ENCODE measurements around the gene CTNND2.

CTNND2 gene

GRCh38 chr5:11166923-11167322 is 737.3 kb downstream of the CTNND2 start:
- no peak for DNase-seq (ENCODE audit: low read depth)

- DNase-seq (ENCODE audit: low read depth) = no peak
These were observed 739.5 kb downstream of the CTNND2 start for GRCh38 chr5:11164531-11165294.

GRCh38 chr5:11157132-11157531 is 747.1 kb downstream of the CTNND2 start:
- DNase-seq (ENCODE audit: low read depth) = no peak

DNA sequence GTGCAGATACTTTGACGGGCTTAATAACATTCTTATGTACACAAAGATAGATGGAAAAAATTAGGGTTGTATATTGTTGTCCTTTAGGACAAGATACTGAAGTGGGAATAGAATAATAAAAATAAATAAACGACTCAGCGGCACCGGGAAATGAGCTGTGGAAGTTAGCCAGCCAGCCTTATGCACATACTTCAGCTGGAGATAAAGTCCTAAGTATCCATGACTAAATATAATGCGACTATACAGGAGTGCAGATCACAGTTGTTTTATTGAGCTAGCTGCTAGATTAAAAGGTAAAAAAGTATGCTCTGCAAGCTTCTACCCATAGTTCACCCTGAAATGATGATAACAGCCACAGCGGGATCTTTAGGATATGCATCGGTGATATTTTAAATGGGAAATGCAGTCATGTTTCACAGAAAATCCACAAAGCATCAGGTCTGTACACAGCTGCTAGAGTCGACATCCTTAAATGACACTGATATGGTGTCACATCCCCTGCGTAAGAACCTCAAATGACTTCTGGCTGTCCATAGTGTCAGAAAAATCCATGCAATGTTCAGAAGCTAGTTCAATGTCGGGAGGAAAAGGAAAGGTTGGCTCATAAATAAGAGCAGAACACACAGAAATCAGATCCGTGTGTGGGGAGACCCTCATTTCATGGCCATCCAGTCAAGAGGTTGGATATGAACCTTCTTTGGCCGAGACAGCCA is 750.4 kb downstream of the CTNND2 start:
- no peak for DNase-seq (ENCODE audit: low read depth)

GRCh38 chr5:11152368-11152767 is 751.9 kb downstream of the CTNND2 start:
- DNase-seq (ENCODE audit: low read depth) = no peak

GRCh38 chr5:11150976-11151375 is 753.3 kb downstream of the CTNND2 start:
- DNase-seq (ENCODE audit: low read depth) = no peak

DNA sequence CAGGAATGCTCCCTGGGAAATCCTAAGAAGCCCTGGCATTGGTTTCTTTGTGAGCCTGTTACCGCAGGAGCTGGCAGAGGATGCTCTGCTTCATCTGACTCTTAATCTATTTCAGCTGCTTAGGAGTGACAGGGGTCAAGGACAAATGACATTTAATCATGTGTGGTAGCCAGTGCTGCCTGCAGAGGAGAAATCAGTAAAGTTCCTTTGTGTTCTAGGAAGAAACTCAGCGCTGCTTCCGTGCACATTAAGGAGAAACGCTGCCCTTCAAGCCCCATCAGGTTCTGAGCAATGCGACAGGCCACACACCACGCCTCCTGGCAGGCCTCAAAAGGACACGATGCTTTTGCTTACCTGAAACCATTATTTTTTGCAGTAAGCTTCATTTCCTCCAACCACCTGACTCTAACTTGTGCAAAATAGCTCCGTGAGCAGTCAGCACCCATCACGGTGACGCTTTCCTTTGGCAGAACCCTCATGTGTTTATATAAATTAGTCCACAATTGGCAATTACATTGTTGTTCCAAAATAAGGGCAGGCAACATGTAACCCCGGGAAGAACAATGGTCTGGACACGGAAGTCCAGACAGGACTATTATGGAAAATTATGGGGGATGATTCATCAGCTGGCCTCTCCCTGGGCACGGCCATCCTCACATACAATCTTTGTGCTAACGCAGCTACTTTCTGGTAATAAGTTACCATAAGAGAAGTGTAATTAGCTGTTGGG is 755.3 kb downstream of the CTNND2 start:
- DNase-seq (ENCODE audit: low read depth) = no peak

DNA sequence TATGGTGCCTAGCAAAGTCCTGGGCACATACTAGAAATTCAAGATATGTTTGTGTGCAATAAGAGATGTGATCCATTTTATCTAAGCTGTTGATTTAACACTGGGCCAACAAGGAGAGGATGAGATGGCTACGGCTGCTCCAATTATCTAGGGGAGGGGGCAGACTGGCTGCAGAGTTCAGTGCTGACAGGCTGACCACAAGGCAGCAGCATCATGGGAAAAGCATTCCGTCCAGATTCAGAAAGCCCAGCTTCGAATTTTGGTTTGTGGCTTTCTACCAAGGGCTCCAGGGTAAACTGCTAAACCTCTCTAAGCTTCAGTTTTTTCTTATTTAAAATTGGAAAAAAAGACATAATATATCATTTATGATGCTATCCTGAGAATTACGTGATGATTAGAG is 758.1 kb downstream of the CTNND2 start:
- DNase-seq (ENCODE audit: low read depth) = no peak

DNA sequence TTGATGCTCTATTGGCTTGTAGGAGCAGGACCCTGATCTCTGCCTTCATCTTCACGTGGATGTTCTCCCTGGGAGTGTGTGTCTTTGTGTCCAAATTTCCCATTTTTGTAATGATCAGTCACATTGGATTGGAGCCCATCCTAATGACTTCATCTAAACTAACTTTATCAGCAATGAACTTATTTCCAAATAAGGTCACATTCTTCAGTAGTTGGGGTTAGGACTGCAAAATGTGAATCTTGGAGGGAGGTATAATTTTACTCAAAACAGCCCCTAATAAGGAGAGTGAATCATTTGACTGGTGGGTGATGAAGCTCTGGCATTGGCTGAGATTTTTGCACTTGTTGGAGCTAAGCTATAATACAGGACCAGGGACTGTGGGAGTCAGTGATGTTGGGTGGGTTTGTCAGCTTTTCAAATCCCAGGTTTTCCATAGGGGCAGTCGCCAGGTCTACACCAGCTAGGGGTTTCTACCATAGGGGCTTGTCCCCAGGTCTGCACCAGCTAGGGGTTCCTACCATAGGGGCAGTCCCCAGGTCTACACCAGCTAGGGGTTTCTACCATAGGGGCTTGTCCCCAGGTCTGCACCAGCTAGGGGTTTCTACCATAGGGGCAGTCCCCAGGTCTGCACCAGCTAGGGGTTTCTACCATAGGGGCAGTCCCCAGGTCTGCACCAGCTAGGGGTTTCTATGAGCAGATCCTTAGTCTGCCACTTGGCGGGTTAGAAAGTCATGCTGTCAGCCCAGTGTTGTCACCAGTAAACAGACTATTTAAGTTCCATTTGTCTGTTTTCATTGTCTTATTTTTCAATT is 760.6 kb downstream of the CTNND2 start:
- DNase-seq (ENCODE audit: low read depth) = no peak

DNA sequence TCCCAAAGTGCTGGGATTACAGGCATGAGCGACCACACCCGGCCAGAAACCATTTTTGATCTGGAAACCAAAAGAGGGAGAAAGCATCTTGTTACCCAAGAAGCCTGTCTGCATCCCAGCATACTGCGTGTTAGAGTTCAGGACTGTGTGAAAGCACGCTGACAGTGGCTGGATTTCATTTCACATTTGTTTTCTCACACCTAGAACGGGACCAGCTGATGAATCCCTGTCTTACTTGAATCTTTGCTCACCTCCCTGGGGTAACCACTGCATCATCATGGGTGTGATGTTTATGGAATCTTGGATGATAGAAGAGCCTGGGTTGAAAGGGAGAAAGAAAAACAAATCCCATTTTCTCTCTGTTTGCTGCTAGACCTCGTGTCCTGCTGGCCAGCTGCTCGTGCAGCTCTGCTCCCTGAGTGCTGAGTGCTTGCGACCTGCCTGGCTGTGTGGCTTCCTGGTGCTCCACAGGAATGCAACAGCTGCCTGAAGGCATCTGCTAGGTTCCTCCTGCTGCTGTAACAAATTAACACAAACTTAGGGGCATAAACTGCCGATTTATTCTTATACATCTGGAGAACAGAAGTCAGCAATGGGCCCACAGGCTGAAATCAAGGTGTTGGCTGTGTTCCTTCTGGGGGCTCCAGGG is 764.9 kb downstream of the CTNND2 start:
- no peak for DNase-seq (ENCODE audit: low read depth)

- no peak for DNase-seq (ENCODE audit: low read depth)
These were observed 774.1 kb downstream of the CTNND2 start for GRCh38 chr5:11130131-11130530.

DNA sequence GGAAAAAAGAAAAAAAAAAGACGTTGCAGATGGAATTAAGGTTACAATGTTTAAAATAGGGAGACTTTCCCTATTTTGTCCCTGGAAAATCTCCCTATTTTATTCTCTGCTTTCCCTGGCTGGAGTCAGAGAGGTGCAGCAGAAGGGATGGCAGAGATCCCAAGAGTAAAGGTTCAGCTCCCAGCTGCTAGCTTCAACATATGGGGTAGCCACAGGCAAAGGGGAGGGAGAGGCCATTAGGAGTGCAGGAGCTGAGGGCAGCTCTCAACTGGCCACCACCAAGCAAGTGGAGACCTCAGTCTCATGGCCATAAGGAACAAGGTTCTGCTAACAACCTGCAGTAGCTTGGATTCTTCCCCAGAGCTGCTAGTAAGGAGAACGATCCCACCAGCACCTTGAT is 776.2 kb downstream of the CTNND2 start:
- DNase-seq (ENCODE audit: low read depth) = no peak

DNA sequence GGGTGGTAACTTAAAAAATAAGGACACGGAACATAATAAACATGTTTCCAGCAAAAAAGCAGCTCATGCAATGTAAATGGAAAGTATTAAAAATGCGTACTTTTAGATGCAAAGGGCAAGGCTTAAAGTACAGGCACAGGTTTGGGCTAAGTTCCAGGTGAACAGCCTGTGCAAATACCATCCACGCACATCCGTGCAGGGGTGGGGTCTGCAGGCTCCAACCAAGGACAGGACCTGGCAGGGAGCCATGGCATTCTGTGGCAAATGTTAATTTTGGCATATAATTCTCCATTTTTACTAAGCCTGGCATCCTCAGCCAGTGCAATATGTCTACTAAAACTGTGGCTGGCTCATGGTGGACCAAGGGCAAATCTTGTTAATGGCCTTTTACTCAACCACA is 777.4 kb downstream of the CTNND2 start:
- no peak for DNase-seq (ENCODE audit: low read depth)

DNA sequence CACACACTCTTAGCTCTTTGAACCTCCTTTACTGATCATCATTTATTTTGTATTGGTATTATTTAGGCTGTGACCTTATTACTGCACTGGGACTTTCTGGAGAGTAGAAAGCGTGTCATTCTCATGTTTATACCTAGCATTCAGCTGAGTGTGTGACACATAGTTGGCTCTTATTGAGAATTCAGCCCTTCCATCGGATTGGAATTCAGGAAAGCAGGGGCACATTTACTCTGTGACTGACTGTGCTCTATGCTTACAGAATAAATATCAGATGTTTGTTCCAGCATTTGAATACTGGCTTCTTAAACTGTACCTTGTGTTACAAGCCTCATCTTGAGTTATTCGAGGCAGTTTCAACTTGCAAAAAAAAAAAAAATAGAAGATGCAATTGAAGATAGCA is 782.4 kb downstream of the CTNND2 start:
- no peak for DNase-seq (ENCODE audit: low read depth)

GRCh38 chr5:11110128-11110527 is 794.1 kb downstream of the CTNND2 start:
- DNase-seq (ENCODE audit: low read depth) = no peak

DNA sequence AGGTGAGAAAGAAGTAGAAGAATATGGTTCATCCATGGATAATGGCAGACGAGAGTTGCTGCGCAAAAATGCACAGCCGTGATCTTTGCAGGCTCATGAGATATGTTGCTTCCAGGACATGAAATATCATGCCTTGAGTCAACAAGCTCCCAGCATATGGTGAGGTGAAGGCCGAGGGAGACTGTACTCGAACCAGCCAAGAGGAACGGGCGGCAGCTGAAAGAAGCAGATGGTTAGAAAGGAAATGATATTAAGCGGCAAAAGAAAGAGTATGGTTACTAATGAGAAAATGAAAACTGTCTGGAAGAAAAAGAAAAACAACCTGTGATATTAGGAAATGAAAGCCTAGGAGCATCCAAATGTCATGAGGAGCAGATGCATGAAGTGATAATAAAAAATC is 798.5 kb downstream of the CTNND2 start:
- no peak for DNase-seq (ENCODE audit: low read depth)

- no peak for DNase-seq (ENCODE audit: low read depth)
These were observed 799.6 kb downstream of the CTNND2 start for GRCh38 chr5:11104651-11105112.

DNA sequence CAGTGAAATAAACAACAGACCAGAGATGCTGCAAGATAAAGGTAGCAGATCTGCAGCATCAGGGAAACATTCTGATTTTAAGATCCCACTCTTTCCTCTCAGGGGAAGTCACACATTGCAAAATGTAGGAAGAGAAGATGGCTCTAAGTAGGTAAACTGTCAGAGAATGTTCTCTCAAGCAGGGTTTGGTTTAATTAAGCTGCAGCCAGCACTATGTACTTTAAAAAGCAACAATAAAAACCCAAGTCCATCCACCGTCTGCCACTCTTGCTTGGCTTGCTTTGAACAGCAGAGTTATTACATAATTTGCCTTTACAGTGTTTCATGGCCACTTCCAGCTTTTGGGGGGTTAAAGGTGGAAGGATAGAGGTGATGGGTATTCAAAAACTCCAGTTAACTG is 800.0 kb downstream of the CTNND2 start:
- DNase-seq (ENCODE audit: low read depth) = no peak

- no peak for DNase-seq (ENCODE audit: low read depth)
These were observed 820.1 kb downstream of the CTNND2 start for GRCh38 chr5:11084111-11084510.

DNA sequence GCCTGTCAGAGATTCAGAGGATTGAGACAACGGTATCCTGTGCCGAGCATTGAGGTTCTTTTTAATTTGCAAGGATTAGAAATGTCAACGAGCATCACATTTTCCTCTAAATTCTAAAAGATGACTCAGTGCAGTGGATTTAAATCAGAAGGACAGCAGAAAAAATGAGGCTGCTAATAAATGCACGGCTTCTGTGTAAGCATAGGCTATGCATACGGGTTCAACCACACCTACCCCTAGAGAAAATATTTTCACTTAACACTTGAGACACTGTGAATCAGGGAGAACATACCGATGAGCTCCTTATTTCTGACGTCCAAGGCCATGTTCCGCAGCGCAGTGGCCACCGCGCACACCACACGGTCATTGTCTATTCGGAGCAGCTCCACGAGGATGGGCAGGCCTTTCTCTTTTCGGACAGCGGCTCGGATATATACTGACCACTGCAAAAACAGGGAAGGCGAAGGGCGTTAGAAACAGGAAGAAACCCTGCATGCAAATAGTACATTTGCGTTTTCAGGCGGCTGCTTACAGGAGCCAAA is 821.8 kb downstream of the CTNND2 start:
- DNase-seq (ENCODE audit: low read depth) = no peak

- DNase-seq (ENCODE audit: low read depth) = no peak
These were observed 827.2 kb downstream of the CTNND2 start for GRCh38 chr5:11076945-11077613.
